ENCODE results near the gene SDC1. TPM values are rescaled to one million over a fixed set of nuclear protein-coding genes. Genes with fewer than 3 reads are reported as not detected.

The SDC1 gene
- total RNA-seq, 6 donors from 2014 or later, result 74.4 to 213 (median 154) TPM

DNA sequence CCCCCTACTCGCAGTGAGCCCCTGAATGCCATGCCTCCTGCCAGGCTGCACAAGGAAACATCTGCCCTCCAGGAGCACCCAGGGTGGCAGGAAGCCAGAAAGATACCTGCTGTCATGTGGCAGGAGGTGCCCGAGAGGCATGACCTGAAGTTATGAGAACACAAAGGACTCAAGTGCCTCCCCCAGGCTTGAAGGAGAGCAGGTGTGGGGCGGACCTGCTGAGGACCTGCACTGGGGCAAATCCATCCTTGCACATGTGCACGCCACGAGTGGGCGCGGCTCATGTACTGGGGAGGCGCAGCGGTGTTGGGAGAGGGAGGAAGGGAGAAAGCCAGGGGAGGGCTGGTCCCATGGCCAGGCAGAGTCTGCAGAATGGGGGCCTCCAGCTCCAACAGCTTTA is 26.9 kb downstream of the SDC1 start:
- WGBS, 2 donors, result 72 to 77% methylated on average over 8 to 9 of the region's 9 CpGs
- ATAC-seq (ENCODE audit: low FRiP score in 2 of 2) (peak; percentile 48 to 89), DNase-seq (peak; percentile 88 to 94)
- H3K36me3 ChIP-seq, result peaks cover 0 to 7% (median 0%) of the 10 kb centered on the region in 4 donors
- no peaks in the 10 kb centered on the region for H3K9me3 ChIP-seq
- TF ChIP-seq EP300 (IDR thresholded peaks at IDR 0.05), result peak in 2 of 4 donors; percentile 71
- peak in 1 of 4 donors; percentile 33 for TF ChIP-seq POLR2A (IDR thresholded peaks at IDR 0.05)
- TF ChIP-seq, protein P1, sequence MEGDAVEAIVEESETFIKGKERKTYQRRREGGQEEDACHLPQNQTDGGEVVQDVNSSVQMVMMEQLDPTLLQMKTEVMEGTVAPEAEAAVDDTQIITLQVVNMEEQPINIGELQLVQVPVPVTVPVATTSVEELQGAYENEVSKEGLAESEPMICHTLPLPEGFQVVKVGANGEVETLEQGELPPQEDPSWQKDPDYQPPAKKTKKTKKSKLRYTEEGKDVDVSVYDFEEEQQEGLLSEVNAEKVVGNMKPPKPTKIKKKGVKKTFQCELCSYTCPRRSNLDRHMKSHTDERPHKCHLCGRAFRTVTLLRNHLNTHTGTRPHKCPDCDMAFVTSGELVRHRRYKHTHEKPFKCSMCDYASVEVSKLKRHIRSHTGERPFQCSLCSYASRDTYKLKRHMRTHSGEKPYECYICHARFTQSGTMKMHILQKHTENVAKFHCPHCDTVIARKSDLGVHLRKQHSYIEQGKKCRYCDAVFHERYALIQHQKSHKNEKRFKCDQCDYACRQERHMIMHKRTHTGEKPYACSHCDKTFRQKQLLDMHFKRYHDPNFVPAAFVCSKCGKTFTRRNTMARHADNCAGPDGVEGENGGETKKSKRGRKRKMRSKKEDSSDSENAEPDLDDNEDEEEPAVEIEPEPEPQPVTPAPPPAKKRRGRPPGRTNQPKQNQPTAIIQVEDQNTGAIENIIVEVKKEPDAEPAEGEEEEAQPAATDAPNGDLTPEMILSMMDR (IDR thresholded peaks at IDR 0.05), result no peak
- TF ChIP-seq POLR2AphosphoS5 (IDR thresholded peaks at IDR 0.05), result peak; percentile 48 to 74
- peak overlapping the region; percentile 74 to 77 (median 76) for H3K27ac ChIP-seq
- no peaks in the 10 kb centered on the region for H3K27me3 ChIP-seq
- H3K4me1 ChIP-seq, result peaks cover 3 to 35% (median 19%) of the 10 kb centered on the region in 4 donors
- no peak overlapping the region for H3K4me3 ChIP-seq

DNA sequence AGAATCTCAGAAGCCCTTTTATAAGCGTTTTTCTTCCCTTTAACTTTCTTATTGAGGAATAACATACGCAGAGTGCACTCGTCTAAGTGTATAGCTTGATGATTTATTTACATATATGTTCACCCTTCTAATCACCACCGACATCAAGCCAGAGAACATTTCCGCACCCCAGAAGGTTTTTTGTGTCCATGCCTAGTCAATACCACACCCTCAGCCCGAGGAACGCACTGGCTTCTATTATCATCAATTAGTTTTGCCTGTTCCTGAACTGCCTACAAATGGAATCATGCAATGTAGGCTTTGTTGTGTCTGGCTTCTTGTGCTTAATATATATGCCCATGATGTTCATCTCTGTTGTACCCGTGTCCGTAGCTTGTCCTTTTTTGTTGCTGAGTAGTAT is 27.7 kb downstream of the SDC1 start:
- DNase-seq, result no peak
- TF ChIP-seq POLR2AphosphoS5 (IDR thresholded peaks at IDR 0.05) (no peak), POLR2A (IDR thresholded peaks at IDR 0.05) (no peak), EP300 (IDR thresholded peaks at IDR 0.05) (no peak)
- TF ChIP-seq, protein P1 (IDR thresholded peaks at IDR 0.05), result no peak
- peaks cover 0 to under 1% (median 0%) of the 10 kb centered on the region in 4 donors for H3K36me3 ChIP-seq

DNA sequence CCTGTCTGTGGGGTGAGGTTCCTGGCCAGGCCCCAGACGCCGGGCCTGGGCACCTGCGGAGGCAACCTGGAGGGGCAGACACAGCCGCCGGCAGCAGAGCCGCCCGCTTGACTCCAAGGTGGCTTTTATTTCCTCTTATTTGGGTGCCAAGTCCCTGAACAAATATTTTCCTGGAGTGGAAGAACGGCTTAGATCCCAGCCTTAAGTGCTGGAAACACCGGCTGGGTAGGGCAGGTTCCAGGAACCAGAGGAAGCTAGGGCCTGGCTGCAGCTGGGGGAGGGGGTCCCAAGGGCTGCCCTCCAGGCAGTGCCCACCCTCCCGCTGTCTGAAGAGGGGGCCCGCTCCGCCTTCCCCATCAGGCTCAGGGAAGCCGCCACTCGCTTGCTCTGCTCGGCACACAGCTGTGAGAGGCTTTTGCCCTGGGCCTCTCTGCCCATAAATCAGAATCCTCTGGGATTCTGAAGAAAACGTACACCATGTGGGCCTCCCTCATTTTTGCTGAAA is 28.2 kb downstream of the SDC1 start:
- WGBS, 2 donors, result 53 to 57% methylated on average over 3 to 16 of the region's 16 CpGs
- Histone ChIP-seq H3K36me3 (no peaks in the 10 kb centered on the region), H3K27ac (peak overlapping the region; percentile 62 to 77 (median 76)), H3K27me3 (no peaks in the 10 kb centered on the region), H3K9me3 (no peaks in the 10 kb centered on the region), H3K4me1 (peaks cover 3 to 47% (median 25%) of the 10 kb centered on the region in 4 donors), H3K4me3 (no peak overlapping the region)
- peak; percentile 46 to 57 for TF ChIP-seq POLR2AphosphoS5 (IDR thresholded peaks at IDR 0.05)
- TF ChIP-seq, protein P1 (IDR thresholded peaks at IDR 0.05), result no peak
- peak in 1 of 4 donors; percentile 24 for TF ChIP-seq POLR2A (IDR thresholded peaks at IDR 0.05)
- TF ChIP-seq EP300 (IDR thresholded peaks at IDR 0.05), result peak in 2 of 4 donors; percentile 27 to 81
- ATAC-seq (ENCODE audit: low FRiP score in 2 of 2) (peak; percentile 26 to 69), DNase-seq (peak; percentile 78 to 88)

More for the DNA sequence above, 27.7 kb downstream of the SDC1 start:
- 73% methylated on average over 9 of the region's 9 CpGs for WGBS, 2 donors
- Histone ChIP-seq H3K9me3 (no peaks in the 10 kb centered on the region), H3K27me3 (no peaks in the 10 kb centered on the region), H3K4me1 (peaks cover 3 to 42% (median 23%) of the 10 kb centered on the region in 4 donors), H3K27ac (peak overlapping the region; percentile 62 to 77 (median 76)), H3K4me3 (no peak overlapping the region)
- ATAC-seq (ENCODE audit: low FRiP score in 2 of 2), result no peak

DNA sequence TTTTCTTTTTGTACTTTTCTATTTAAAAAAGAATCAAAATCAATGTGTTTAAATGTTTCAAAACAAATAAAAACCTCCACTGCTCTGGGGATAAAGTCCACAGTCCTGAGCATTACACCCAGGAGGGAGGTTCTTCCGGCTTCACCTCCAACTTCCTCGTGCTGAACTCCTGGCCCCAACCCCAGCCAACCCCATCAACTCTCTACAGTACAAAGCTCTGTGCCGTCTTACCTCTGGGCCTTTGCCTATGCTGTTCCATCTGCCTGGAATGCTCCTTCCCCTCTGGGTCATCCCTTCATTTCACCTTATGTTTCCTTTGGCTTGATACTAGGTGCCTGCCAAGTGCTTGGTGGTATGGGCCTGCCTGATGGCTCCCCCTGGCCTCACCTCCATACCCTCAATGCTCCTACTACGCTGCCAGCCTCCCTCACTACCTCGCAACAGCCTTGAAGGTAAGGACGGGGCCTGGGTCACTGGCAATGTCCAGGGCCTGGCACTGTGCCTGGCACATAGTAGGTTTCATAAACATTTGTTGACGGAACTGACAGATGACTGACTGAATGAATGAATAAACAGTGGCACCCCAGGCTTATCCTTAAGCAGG is 28.8 kb downstream of the SDC1 start:
- Histone ChIP-seq H3K4me1 (peaks cover 3 to 53% (median 26%) of the 10 kb centered on the region in 4 donors), H3K4me3 (no peak overlapping the region), H3K27ac (peak overlapping the region; percentile 62 to 77 (median 76)), H3K27me3 (no peaks in the 10 kb centered on the region), H3K36me3 (no peaks in the 10 kb centered on the region), H3K9me3 (no peaks in the 10 kb centered on the region)
- TF ChIP-seq EP300 (IDR thresholded peaks at IDR 0.05), result no peak
- TF ChIP-seq POLR2A (IDR thresholded peaks at IDR 0.05), result no peak
- TF ChIP-seq, protein P1 (IDR thresholded peaks at IDR 0.05), result no peak
- TF ChIP-seq POLR2AphosphoS5 (IDR thresholded peaks at IDR 0.05), result no peak
- 59 to 79% methylated on average over 7 of the region's 7 CpGs for WGBS, 2 donors
- no peak for DNase-seq
- ATAC-seq (ENCODE audit: low FRiP score in 2 of 2), result no peak

All from upper lobe of left lung (tissue), 6 donors.